GM12878 (cell line): ENCODE data around the gene ARIH2. TPM values are rescaled to one million over a fixed set of nuclear protein-coding genes. Genes with fewer than 3 reads are reported as not detected.

Source experiments
- CHD1 ChIP-seq: IDR thresholded peaks from 2 replicates; pipeline ENCODE4 v1.6.1; 2012; ENCODE audit warnings: low read depth, low read length, improper control_type of control experiment
- CREB1 ChIP-seq: IDR thresholded peaks from 2 replicates; pipeline ENCODE4 v1.6.1; 2012; ENCODE audit warnings: low read depth, mild to moderate bottlenecking, inconsistent platforms
- CUX1 ChIP-seq: IDR thresholded peaks from 2 replicates; pipeline ENCODE4 v1.6.1; 2012; ENCODE audit warnings: improper control_type of control experiment, low read depth, low read length; ENCODE audit not compliant: insufficient replicate concordance
- IRF3 ChIP-seq: fragments of 450-650 bp; IDR thresholded peaks from 2 replicates; pipeline ENCODE4 v1.6.1; 2014; ENCODE audit warnings: mild to moderate bottlenecking
- JUNB ChIP-seq: IDR thresholded peaks from 2 replicates; pipeline ENCODE4 v1.6.1; 2016; ENCODE audit warnings: antibody characterized with exemption, mild to moderate bottlenecking
- NFYA ChIP-seq: IDR thresholded peaks from 2 replicates; pipeline ENCODE4 v1.6.1; 2011; ENCODE audit warnings: low read depth, mild to moderate bottlenecking, low read length, improper control_type of control experiment, borderline replicate concordance
- RELA ChIP-seq: fragments of 450-650 bp; IDR thresholded peaks from 2 replicates; pipeline ENCODE4 v1.8.0; 2014; ENCODE audit warnings: borderline replicate concordance; ENCODE audit not compliant: partially characterized antibody
- RFX5 ChIP-seq: IDR thresholded peaks from 2 replicates; pipeline ENCODE4 v1.6.1; 2011; ENCODE audit warnings: low read depth, low read length, improper control_type of control experiment
- WRNIP1 ChIP-seq: IDR thresholded peaks from 2 replicates; pipeline ENCODE4 v1.6.1; 2011; ENCODE audit warnings: low read depth, low read length, improper control_type of control experiment, borderline replicate concordance
- YBX1 ChIP-seq: fragments of 450-650 bp; IDR thresholded peaks from 2 replicates; pipeline ENCODE4 v1.6.1; 2016; ENCODE audit warnings: antibody characterized with exemption
- polyA plus RNA-seq, 11 experiments: library from polyadenylated mRNA; depleted of rRNA in 4 of 11; unstranded in 6 of 11; stranded (reverse) in 5 of 11; fragments of >200 nt; fragmentation: Nextera tagmentation in 4 of 11; fragmentation: Illumina TruSeq in 1 of 11; extraction: Ambion mirVana in 4 of 11; extraction: Trizol in 1 of 11; gene quantifications; 1 replicate in 1 of 11; 2 replicates in 10 of 11; pipeline versions ENCODE4 v1.2.1 to v1.2.3, GENCODE V29; 2011 to 2016; ENCODE audit warnings: inconsistent platforms in 2 of 11, missing spikeins in 2 of 11, low read depth in 1 of 11
- total RNA-seq, 4 experiments: library from RNA; depleted of rRNA in 3 of 4; stranded (reverse); fragments of >200 nt in 3 of 4; fragmentation: Illumina TruSeq in 1 of 4; extraction: Trizol in 1 of 4; gene quantifications; 2 replicates each; pipeline versions ENCODE4 v1.2.1 to v1.2.3, GENCODE V29; 2013 to 2021

Gene ARIH2
- total and polyA plus RNA-seq, 10 of the 15 experiments (the other 5 are each of a cell fraction or from before 2014, with no cell fraction given) = 18.7 to 74.7 (median 63.7) TPM

GRCh38 chr3:48930590-48930989 is 11.9 kb downstream of the ARIH2 start (continued):
- TF ChIP-seq CUX1 = no peak
- TF ChIP-seq YBX1 = no peak
- no peak for TF ChIP-seq IRF3
- no peak for TF ChIP-seq CHD1
- TF ChIP-seq CREB1 = no peak
- no peak for TF ChIP-seq RELA
- no peak for TF ChIP-seq NFYA
- no peak for TF ChIP-seq RFX5
- no peak for TF ChIP-seq WRNIP1
- TF ChIP-seq JUNB = no peak
